NCI-H2227 treated with DMSO at 0.1 percent for 48 hours (cell line): ENCODE measurements around the gene MTTP.

Experiments used
- DNase-seq: peaks from one replicate; lab custom pipeline; 2025; lab: John Stamatoyannopoulos, UW

MTTP gene

GRCh38 chr4:99642725-99643489 lies 68.3 kb downstream of the MTTP start:
- DNase-seq: no peak

- no peak for DNase-seq
These were observed 69.8 kb downstream of the MTTP start for GRCh38 chr4:99644453-99644852.

- DNase-seq: no peak
These were observed 70.4 kb downstream of the MTTP start for GRCh38 chr4:99645036-99645435.

- no peak for DNase-seq
These were observed 71.0 kb downstream of the MTTP start for GRCh38 chr4:99645638-99646037.

GRCh38 chr4:99647071-99647470 lies 72.4 kb downstream of the MTTP start:
- no peak for DNase-seq

- DNase-seq: no peak
These were observed 73.7 kb downstream of the MTTP start for GRCh38 chr4:99648321-99648720.

GRCh38 chr4:99649208-99649607 lies 74.6 kb downstream of the MTTP start:
- DNase-seq: no peak

GRCh38 chr4:99649778-99650177 lies 75.2 kb downstream of the MTTP start:
- DNase-seq: no peak

- DNase-seq: no peak
These were observed 76.6 kb downstream of the MTTP start for GRCh38 chr4:99651016-99651769.

- no peak for DNase-seq
These were observed 77.3 kb downstream of the MTTP start for GRCh38 chr4:99651811-99652485.

GRCh38 chr4:99652596-99653436 lies 78.2 kb downstream of the MTTP start:
- no peak for DNase-seq

GRCh38 chr4:99653916-99654315 lies 79.3 kb downstream of the MTTP start:
- no peak for DNase-seq

GRCh38 chr4:99654361-99654761 lies 79.7 kb downstream of the MTTP start:
- DNase-seq: no peak

GRCh38 chr4:99655308-99656081 lies 80.9 kb downstream of the MTTP start:
- no peak for DNase-seq

- DNase-seq: no peak
These were observed 83.2 kb downstream of the MTTP start, which contains the start of gene C4orf54 for GRCh38 chr4:99657798-99658197. TSS of gene C4orf54 (minus strand) at chr4:99657828. CDS start at chr4:99654648, 3,180 bp downstream.

- no peak for DNase-seq
These were observed 84.0 kb downstream of the MTTP start for GRCh38 chr4:99658666-99659065.

- no peak for DNase-seq
These were observed 87.3 kb downstream of the MTTP start for GRCh38 chr4:99661907-99662306.

GRCh38 chr4:99664716-99665115 lies 90.1 kb downstream of the MTTP start:
- DNase-seq: no peak

- DNase-seq: no peak
These were observed 91.4 kb downstream of the MTTP start for GRCh38 chr4:99665983-99666382.

GRCh38 chr4:99668472-99668871 lies 93.8 kb downstream of the MTTP start:
- no peak for DNase-seq

- DNase-seq: no peak
These were observed 94.5 kb downstream of the MTTP start for GRCh38 chr4:99669084-99669483.
